Erythroblast (primary cell): Measurements from ENCODE around the gene VEPH1.

Experiments used
- GATA1 ChIP-seq: IDR thresholded peaks from 2 replicates; pipeline ENCODE4 v1.6.1; 2011; ENCODE audit warnings: low read depth, mild to moderate bottlenecking, control low read depth, low read length, moderate library complexity
- POLR2A ChIP-seq: IDR thresholded peaks from 2 replicates; pipeline ENCODE4 v1.6.1; 2011; ENCODE audit warnings: mild to moderate bottlenecking, low read length

DNA sequence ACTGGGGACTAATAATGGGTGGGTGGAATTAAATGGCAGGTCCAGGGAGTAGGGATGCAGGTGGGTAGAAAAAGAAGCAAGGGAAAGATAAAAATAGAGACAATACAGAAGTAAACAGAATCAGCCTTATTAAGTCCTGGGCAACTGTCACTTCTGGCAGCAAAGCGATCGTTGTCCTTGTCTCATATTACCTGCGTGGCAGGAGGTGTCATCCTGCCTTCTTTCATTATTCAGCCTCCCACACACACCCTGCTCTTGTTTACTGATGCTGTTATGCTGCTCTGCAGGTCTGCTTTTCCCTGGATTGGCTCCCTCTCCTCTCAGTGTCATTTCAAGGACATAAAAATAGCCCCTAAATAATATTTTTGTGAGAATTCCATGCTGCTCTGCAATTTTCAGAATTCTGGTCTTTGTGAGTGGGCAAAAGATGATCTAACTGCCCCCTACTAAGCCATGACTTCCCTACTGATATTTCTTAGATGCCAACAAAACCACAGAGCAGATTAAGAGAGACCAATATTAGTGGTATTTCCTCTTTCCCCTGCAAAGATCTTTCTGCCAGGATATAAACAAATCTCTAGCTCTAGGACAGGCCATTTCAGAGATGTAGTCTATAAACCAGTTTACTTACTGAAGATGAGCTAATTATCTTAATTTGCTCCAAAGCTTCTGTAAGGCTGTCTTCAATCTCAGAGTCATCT lies 8.5 kb downstream of the VEPH1 start:
- TF ChIP-seq POLR2A (no peak), GATA1 (no peak)
